Kidney epithelial cell (primary cell): ENCODE results near the gene ZNF275. TPM values are rescaled to one million over a fixed set of nuclear protein-coding genes. Genes with fewer than 3 reads are reported as not detected.

ENCODE experiments used
- DNase-seq: peaks from one replicate; pipeline ENCODE4 v3.0.0-alpha.2; 2010; ENCODE audit warnings: low read depth
- H3K27me3 ChIP-seq: 2 replicates; pipeline ENCODE4 v1.6.0; 2011; ENCODE audit warnings: low read length; ENCODE audit not compliant: control insufficient read depth, insufficient read depth
- H3K36me3 ChIP-seq: 2 replicates; pipeline ENCODE4 v1.5.1; 2011; ENCODE audit warnings: low read length; ENCODE audit not compliant: control insufficient read depth, insufficient read depth
- H3K4me3 ChIP-seq: 2 replicates; pipeline ENCODE4 v1.5.1; 2011; ENCODE audit warnings: low read depth, mild to moderate bottlenecking, control low read depth, low read length
- total RNA-seq: library from RNA; depleted of rRNA; stranded (reverse); fragments of >200 nt; gene quantifications from 2 replicates; pipeline ENCODE4 v1.2.3, GENCODE V29; 2015
- TF ChIP-seq, protein P1 (sequence below): IDR thresholded peaks from 2 replicates; pipeline ENCODE4 v1.5.1; 2011; ENCODE audit warnings: mild to moderate bottlenecking, moderate library complexity, low read length, control low read depth, inconsistent platforms; ENCODE audit not compliant: insufficient read depth, poor library complexity, severe bottlenecking

ZNF275 gene
- total RNA-seq, 1 donor from 2014 or later, result 10.5 TPM

DNA sequence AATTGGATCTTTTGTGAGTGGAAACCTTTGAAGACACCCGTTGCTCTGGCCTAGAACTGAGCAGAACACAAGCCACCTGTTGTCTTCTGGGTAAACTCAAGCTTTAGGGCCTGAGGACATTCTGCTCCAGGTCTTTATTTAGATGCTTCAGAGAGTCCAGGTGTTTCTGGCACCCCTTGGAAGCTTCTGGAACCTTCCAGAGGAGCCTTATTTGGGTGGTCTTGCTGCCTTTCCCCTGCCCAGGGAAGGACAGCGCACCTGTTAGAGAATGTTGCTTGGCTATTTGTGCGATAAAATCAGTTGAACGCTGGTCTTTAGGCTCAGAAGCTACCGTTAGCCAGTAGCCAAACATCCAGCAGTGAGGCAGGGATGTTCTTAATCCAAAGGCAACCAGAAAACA lies 3.0 kb downstream of the ZNF275 start:
- Histone ChIP-seq H3K27me3 (no peaks in the 10 kb centered on the region), H3K4me3 (no peak overlapping the region), H3K36me3 (no peaks in the 10 kb centered on the region)
- DNase-seq, result no peak
- TF ChIP-seq, protein P1, sequence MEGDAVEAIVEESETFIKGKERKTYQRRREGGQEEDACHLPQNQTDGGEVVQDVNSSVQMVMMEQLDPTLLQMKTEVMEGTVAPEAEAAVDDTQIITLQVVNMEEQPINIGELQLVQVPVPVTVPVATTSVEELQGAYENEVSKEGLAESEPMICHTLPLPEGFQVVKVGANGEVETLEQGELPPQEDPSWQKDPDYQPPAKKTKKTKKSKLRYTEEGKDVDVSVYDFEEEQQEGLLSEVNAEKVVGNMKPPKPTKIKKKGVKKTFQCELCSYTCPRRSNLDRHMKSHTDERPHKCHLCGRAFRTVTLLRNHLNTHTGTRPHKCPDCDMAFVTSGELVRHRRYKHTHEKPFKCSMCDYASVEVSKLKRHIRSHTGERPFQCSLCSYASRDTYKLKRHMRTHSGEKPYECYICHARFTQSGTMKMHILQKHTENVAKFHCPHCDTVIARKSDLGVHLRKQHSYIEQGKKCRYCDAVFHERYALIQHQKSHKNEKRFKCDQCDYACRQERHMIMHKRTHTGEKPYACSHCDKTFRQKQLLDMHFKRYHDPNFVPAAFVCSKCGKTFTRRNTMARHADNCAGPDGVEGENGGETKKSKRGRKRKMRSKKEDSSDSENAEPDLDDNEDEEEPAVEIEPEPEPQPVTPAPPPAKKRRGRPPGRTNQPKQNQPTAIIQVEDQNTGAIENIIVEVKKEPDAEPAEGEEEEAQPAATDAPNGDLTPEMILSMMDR, result no peak

DNA sequence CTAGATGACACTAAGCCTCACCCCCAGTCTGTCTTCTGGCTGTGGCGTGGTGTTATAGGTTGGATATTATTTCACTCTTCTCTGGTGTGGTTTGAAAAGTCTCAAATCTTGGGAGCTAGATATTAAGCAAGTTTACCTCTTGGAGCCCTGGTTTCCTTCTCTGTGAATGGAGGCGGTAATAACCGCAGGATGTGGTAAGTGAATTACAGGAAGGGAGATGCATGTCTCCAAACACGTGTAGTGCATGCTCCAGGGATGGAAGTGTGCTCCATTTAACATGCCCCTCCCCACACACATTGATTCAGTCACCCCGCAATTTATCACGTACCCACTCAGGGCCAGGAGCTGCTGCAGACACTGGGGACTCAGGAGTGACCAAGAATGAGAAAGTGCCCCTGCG lies 4.9 kb downstream of the ZNF275 start:
- no peaks in the 10 kb centered on the region for H3K36me3 ChIP-seq
- no peaks in the 10 kb centered on the region for H3K27me3 ChIP-seq
- DNase-seq, result no peak
- H3K4me3 ChIP-seq, result no peak overlapping the region
- TF ChIP-seq, protein P1, result no peak

DNA sequence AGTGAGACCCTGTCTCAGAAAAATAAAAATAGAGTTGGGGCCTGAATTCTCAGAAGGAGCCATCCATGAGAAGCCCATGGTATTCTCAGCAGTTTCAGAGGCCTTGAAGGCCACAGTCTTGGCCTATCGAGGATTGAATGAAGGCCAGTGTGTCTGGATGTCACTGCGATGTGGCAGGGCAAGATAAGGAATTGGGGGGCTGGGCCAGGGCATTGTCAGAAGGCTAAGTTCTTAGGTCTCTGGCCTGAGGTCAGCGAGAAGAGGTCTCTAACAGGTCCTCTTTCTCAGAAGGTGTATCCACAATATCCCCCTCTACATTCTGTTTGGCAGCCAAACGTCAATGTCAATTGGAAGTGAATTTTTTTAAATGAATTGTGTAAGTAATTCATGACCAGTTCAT lies 5.7 kb downstream of the ZNF275 start:
- no peaks in the 10 kb centered on the region for H3K27me3 ChIP-seq
- TF ChIP-seq, protein P1, result no peak
- no peaks in the 10 kb centered on the region for H3K36me3 ChIP-seq
- DNase-seq, result no peak
- no peak overlapping the region for H3K4me3 ChIP-seq

DNA sequence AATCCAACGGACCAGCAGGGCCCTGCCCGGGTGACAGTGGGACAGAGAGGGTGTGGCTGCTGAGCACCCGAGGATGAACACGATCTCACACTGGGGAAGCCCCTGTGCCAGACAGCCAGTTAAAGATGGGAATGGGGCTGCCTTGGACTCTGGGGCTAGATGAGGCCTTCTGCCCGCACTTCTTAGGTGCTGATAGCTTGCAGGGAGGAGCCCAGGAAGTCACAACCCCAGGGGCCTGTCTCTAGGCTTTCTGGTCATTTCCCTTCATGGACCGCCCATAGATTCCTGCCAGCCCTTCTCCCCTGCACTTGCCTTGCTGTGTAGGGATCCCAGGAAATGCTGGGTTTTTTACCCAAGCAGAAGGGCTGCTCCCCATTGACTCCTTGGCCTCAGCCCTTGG lies 6.2 kb downstream of the ZNF275 start:
- no peaks in the 10 kb centered on the region for H3K27me3 ChIP-seq
- DNase-seq, result no peak
- no peaks in the 10 kb centered on the region for H3K36me3 ChIP-seq
- TF ChIP-seq, protein P1, result no peak
- H3K4me3 ChIP-seq, result no peak overlapping the region

DNA sequence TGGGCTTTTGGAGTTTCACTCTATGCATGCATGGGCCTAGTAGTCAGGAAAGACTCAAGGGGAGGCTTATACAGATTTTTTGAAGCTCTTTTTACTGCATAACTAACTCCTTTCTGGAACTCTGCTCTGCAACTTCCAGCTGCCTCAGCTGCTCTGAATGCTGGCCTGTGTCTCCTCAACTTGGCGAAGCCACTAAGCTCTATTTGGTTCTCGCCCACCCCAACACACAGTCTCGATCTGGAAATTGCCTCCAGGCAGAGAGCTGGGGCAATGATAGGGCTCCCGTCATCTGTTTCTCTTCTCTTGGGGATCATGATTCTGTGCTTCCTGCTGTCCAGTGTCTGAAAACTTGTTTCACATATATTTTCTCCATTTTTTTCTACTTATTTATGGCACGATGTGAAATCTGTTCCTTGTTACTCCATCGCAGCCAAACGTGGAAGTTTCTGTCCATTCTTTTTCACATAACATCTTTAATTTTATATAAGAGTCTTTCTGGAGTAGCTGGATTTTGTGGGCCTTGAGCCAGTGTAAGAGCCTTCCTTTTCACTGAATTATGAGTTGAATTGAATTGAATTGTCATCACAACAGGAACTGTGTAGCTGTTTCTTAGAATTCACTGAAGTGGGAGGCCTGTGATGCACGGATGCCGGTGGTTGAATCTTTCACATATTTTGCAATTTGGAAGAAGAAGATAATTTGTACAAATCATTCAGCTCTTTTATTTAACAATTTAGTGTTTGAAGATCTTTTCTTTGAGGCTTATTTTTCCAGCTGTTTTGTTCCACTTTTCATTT lies 9.0 kb downstream of the ZNF275 start:
- no peak for DNase-seq
- TF ChIP-seq, protein P1, result no peak
- H3K27me3 ChIP-seq, result no peaks in the 10 kb centered on the region
- H3K36me3 ChIP-seq, result no peaks in the 10 kb centered on the region
- H3K4me3 ChIP-seq, result no peak overlapping the region

DNA sequence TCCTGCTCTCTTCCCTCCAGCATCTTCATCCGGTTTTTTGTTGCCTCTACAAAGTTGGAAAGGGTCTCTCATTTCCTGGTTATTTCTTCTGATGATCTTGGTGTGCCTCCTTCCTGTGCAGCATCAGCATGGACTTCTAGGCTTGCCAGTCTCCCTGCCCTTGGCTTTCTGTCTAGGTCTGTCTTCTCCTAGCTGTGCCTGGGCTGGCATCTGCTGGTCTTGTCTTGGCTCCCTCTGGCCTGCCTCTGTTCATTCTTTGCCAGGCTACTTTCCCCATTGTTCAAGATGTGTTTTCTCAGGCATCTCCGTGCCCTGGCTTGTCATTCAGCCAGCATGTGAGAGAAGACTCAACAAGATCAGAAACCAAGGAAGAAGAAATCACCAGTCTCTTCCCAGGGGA lies 9.7 kb downstream of the ZNF275 start:
- no peak for DNase-seq
- H3K4me3 ChIP-seq, result no peak overlapping the region
- no peaks in the 10 kb centered on the region for H3K36me3 ChIP-seq
- TF ChIP-seq, protein P1, result no peak
- H3K27me3 ChIP-seq, result no peaks in the 10 kb centered on the region
